HG03342 (cell line): Measurements from ENCODE around the gene NPHP4.

Experiments
- ATAC-seq: cut with Tn5 transposase; IDR thresholded peaks from one replicate; pipeline ENCODE4 v1.9.1; 2021; ENCODE audit warnings: mild to moderate bottlenecking, moderate library complexity; ENCODE audit not compliant: unreplicated experiment

Gene NPHP4

DNA sequence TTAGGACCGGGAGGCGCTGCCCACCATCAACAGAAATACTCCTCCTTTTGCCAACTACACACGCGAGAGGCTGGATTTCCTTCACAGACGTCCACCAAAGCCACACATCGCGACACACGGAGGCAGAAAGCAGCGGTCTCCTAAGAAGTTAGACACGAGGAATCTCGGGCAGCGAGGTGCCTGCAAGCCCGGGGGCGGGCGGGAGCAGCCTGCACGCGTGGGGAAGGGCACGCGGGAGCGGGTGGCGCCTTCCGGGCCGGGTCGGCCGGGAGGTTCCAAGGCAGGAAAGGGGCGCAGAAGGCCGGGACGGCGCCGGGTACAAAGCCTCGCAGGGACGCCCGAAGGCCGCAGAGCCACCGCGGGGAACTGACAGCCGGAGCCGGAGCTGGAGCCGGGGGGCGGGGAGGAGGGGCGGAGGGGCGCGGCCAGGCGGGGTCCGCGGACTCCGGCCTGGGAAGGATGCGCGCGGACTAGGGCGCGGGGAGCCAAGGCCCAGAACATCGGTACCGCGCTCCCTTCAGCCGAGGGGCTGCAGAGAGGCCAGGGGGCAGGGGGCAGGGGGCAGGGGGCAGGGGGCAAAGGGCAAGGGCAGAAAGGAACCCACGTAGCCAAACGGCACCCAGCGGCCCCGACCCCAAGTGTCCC lies 722 bp downstream of the NPHP4 start:
- ATAC-seq: peak; percentile 14

DNA sequence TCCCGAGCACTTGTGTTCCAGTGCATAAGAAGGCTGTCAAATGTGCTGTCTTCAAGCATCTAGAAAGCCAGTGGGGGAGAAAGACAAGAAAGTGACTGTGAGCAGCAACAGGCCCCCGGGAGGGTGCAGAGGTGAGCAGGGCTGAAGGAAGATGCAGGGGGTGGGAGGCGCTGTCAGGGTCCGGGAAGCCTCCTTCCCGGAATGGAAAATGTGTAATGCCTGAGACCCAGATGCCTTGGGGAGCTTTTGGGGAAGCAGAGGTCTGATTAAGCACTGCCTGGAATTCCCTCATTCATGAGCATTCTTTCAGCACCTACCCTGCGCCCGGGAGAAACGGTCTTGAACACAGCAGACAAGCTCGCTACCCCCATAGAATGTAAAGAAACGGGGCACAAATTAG lies 1.3 kb downstream of the NPHP4 start:
- ATAC-seq: no peak

- ATAC-seq: no peak
These were observed 2.4 kb downstream of the NPHP4 start for GRCh38 chr1:5989731-5990271.

- no peak for ATAC-seq
These were observed 3.0 kb downstream of the NPHP4 start for GRCh38 chr1:5989286-5989605.

- no peak for ATAC-seq
These were observed 3.5 kb downstream of the NPHP4 start for GRCh38 chr1:5988596-5989285.

DNA sequence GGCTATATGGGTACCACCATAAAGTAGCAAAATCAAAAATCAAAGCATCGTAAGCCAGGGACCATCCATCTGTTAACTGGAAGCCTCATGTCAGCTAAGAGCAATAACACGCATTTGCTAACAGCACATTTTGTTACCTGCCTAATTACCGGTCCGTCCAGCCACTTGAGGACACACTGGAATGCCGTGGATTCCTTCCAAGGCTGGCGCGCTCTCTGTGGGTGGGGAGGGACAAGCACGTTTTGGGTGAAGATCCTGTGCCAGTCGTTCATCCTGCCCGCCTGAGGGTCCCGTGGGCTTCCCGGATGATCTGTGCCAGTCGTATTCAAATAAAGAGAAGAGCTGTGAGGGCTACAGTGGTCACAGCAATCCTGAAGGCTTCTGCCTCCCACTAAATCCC lies 6.2 kb downstream of the NPHP4 start:
- ATAC-seq: no peak

DNA sequence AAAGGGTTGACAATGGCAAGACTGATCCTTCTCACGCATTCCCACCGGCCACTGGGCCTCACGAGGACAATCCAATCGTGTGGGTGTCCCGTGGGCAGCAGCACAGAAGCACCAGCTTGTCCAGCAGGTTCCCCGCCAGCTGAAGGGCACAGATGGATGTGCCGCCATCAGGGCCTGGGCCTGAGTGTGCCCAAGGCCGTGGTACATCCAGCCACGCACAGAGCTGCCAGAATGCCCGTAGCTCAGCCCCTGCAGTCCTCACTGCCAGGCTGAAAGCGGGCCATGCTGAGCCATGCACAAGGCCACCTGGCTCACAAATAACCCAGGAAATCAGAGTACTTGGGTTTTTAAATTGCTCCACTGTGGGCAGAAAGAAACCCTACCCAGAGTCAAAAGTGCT lies 7.0 kb downstream of the NPHP4 start:
- no peak for ATAC-seq

DNA sequence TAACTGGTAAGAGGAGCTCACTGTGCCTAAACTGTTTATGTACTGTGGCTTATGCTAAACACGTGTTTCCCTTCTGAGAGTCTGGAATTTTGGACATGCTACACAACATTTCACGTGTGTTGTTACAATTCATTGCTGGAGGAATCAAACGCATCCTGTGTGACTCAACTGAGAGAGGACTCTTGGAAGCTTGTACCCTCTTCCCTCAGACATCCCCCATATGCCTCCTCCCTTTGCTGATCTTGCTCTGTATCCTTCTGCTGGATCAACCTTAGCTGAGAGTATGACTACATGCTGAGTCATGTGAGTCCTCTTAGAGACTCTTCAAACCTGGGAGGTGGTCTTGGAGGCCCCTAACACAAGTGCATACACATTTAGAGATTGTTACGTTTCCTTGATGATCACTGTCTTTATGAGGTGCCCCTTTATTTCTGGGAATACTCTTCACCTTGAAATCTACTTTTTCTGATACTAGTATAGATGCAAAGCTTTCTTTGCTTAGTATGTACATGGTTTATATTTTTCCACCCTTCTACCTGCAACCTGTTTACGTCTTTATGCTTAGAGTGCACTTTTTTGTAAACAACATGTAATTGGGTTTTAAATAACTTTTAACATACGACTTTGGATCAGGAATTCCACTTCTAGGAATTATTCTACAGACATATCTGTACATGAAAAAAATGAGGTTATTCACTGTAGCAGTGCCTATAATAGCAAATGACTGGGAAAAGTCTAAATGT lies 8.7 kb downstream of the NPHP4 start:
- ATAC-seq: no peak

- ATAC-seq: no peak
These were observed 9.4 kb downstream of the NPHP4 start for GRCh38 chr1:5982868-5983267.

- ATAC-seq: no peak
These were observed 9.9 kb downstream of the NPHP4 start for GRCh38 chr1:5982276-5982675.

DNA sequence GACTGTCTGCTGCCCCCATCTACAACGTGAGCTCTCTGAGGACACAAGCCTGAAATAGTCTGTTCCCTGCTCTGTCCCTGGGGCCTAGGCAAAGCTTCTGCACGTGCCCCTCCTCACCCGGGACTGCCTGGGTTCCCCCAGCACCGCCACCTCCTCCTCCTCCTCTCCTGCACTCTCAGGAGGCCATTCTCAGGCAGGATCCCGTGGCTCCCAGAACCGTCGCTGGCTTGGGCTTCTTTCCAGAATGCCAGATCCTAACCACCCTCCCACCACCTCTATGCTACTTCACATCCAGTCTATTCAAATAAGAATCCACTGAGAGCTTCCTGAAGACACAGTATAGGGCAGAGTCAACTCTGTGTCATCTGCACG lies 11.2 kb downstream of the NPHP4 start:
- ATAC-seq: no peak

- ATAC-seq: no peak
These were observed 11.8 kb downstream of the NPHP4 start for GRCh38 chr1:5980314-5981008.

DNA sequence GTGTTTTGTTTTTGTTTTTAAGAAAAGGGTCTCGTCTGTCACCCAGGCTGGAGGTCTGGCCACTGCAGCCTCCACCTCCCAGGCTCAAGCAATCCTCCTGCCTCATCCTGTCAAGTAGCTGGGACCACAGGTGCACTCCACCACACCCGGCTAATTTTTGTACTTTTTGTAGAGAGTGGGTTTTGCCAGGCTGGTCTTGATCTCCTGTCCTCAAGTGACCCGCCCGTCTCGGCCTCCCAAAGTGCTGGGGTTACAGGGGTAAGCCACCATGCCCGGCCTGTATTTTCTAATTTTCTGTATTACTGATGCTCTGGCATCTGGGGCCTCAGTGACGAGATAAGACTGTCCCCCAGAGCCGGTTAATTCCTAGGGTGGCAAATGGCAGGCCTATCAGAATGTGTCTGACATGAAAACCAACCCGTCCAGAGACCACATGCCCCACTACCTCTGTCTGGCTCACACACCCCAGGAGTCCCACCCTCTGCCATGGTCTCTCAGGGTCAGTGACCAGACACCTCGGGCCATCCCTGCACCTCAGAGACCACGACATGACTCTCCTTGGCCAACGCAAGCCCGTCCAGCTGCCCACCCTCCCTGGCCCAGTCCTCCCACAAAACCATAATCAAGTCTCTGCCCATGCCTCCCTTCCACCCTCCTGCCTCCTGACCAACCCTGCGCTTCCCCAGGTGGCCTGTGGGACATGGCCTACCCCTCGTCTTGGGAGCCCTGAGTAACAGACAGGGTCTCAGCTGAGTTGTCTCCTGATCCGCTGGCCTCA lies 12.5 kb downstream of the NPHP4 start:
- no peak for ATAC-seq

- ATAC-seq: no peak
These were observed 13.8 kb downstream of the NPHP4 start for GRCh38 chr1:5978452-5978851.

GRCh38 chr1:5977494-5978444 lies 14.5 kb downstream of the NPHP4 start:
- no peak for ATAC-seq

DNA sequence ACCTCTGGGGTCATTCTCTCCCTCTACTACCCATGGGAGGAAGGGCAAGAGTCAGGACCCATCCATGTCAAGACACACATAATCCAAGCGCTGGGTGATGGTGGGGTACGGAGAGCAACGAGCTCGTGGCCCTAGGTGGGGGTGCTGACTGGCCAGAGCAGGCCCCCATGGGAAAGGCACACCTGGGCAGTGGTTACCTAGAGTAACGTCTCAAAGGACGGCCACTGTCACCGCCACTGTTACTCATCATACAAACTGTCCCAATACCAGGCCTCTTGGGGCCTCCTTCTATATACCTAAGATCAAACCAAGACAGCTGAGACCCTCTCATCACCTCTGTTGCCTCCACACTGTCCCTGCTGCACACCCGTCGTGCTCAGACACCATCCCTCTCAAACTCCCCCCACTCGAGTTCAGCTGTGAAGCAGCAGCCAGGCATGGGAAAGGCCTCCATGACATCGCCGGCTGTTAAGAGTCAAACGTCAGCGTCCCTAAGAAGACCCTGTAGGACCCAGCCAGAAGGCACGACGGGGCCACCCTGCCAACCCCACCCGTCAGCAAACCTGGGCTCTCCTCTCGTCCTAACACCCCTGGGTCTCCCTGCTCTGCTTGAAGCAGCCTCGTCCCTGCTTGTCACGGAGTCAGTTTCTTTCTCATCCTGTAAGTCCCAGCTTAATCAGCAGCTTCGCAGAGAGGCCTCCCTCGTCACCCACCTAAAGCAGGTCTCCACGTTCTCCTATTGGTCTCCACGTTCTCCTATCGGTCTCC lies 15.3 kb downstream of the NPHP4 start:
- no peak for ATAC-seq

GRCh38 chr1:5976231-5976630 lies 16.0 kb downstream of the NPHP4 start:
- no peak for ATAC-seq

DNA sequence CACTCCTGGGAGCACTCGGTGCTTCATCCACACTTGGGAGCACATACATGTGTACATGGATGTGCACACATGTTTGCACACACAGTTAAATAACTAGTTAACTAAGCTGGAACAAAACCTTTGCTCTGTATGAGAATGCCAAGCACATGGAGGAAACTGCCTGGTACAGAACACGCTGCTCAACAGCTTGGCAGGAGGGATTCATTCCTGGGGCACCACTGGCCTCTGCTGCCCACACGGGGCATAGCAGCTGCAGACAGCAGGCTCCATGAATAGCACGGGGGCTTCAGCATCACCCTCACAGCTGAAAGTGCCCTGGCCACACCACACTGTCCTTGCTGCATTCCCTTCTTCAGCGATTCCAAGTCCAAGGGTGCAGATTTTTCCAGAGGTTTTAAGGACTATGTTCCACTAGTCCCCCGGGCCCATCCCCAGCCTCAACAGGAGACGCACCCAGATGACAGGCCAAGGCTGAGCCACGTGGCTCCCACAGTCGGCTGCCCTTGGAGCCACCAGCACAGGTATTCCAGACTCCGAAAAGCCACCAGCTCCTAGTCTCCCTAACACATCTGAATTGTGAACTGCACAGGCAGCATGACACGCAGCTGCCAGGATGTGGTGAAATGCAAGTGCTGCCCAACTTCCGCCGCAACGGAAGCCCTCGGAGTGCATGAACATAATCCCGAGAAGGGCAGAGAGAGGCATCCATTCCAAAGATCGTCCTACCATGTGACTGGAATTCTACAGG lies 16.9 kb downstream of the NPHP4 start:
- no peak for ATAC-seq
